ENCODE results near the gene PTPRN2.

PTPRN2 gene

DNA sequence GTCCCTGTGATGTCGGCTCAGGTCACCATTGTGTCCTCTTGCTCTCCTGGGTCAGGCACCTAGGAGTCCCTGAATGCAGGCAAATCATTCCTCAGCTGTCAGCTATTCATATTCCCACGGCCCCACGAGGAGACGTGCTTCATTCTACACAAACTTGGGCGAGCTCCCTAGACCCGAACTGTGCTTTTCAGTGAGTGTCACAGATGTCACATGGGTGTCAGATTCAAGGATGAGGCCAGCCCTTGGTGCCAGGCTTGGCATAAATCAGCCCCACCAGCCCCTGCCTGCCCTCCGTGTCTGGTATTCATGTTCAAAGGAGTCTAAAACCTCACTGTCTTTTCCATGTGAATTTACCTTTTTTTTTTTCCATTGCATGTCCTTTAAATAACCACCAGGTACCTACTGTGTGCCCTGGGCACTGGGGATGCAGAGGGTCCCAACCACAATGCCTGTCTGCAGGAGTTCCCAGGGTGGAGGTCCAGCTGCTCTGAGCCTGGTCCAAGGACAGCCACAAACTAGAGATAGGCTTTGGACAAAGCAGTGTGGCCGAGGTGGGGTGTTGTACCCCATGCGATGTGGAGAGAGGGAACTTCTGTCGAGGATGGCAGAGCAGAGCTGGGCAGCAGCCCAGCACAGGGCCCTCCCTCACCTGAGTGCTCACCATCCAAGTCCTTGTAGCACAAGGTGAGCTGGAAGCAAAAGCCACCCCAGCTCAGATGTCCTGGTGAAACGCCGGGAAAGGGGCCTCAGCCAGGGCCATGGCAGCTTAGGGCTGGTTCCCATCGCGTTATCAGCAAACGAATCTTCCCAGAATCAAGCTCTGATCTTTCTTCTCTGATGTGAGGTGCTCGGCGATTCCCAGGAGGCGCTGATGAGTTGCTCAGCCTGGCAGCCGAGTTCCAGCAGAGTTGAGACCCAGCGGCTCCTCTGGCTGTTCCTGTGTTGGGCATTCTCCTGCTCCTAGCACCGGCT lies 611.9 kb downstream of the PTPRN2 start:
- no peak for DNase-seq (ENCODE audit: low spot score)

DNA sequence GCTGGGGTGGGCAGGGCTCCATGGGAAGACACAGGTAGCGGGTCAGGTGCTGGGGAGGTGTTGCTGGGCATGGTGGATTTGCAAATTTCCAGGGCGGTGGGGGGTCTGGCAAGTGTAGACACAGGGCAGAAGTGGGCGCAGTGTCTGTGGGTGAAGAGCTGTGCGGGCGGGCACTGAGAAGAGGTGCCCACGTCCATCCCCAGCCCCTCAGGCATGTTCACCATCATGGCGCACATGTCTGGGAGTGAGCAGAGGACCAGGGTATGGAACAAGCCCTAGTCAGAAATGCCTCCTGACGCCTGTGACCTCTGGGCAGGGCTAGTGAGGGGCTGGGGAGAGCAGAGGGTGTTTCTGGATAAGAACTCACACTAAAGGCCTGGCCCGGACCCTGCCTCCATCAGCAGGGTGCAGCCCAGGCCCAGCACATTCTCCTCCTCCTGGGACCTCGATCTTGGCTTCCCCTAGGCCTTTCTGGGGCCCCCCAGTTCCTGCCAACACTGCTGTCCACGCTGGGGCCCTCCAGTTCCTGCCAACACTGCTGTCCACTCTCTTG lies 612.9 kb downstream of the PTPRN2 start:
- DNase-seq (ENCODE audit: low spot score): no peak

- DNase-seq (ENCODE audit: low spot score): no peak
Observed at GRCh38 chr7:157973971-157974677, 613.5 kb downstream of the PTPRN2 start.

- no peak for DNase-seq (ENCODE audit: low spot score)
Observed at GRCh38 chr7:157972914-157973313, 614.7 kb downstream of the PTPRN2 start.

- DNase-seq (ENCODE audit: low spot score): no peak
Observed at GRCh38 chr7:157971501-157971900, 616.1 kb downstream of the PTPRN2 start.

GRCh38 chr7:157970744-157971143 lies 616.9 kb downstream of the PTPRN2 start:
- no peak for DNase-seq (ENCODE audit: low spot score)

GRCh38 chr7:157969995-157970394 lies 617.6 kb downstream of the PTPRN2 start:
- DNase-seq (ENCODE audit: low spot score): no peak

- no peak for DNase-seq (ENCODE audit: low spot score)
Observed at GRCh38 chr7:157966490-157966889, 621.1 kb downstream of the PTPRN2 start.

DNA sequence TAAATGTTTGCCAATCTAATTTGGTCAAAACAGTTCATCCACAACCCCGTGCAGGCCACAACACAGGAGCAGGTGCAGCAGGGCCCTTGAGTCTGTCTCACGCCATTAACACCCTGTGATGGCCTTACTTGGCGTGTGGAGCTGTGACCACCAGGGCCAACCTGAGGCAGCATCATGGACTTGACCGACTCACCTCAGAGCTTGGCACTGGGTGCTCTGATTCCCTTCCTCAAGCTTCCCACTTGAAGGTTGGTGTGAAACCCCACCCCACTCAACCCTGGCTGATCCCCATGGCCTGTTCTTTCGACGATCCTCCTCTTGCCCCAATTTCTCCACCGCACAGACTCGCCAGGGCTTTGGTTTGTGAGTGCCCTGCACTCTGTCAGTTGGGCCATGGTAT lies 623.1 kb downstream of the PTPRN2 start:
- DNase-seq (ENCODE audit: low spot score): no peak

GRCh38 chr7:157964016-157964415 lies 623.6 kb downstream of the PTPRN2 start:
- DNase-seq (ENCODE audit: low spot score): no peak

GRCh38 chr7:157963526-157963925 lies 624.1 kb downstream of the PTPRN2 start:
- DNase-seq (ENCODE audit: low spot score): no peak

DNA sequence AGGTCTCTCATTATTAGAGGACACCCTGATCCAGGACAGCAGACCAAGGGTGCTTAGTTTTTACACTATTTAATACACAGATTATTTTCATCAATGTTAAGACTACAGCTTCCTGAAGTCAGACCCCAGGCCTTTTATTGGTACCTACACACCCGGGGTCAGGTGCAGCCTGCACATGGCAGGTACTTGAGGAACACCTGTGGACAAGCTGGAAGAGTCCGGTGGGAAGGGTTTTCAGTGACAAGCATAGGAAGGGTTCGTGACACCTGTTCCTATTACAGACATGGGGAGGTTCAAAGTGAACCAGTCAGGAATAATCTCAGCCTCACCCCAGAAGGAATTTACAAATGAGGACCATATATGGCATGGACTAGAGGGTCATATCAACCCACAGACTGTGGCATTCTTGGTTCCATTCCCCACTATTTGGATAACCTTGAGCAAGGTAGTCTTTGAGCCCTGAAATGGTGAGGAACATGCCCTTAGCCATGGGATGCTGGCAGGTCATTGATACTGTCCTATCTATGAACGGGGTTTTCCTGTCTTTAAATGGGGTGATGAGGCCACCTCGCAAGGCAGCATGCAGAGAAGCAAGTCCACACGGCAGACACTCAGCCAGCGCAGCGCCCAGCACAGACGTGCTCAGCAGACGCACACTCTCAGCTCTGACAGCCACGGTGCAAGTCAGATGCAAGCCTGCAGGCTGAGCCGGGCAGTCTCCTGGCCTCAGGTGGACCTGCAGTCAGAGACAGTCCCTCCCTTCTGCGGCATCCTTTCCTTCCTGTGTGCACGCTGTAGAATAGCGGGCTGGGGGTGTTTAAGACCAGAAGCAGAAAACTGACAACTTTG lies 624.9 kb downstream of the PTPRN2 start:
- DNase-seq (ENCODE audit: low spot score): no peak

- no peak for DNase-seq (ENCODE audit: low spot score)
Observed at GRCh38 chr7:157961731-157962457, 625.7 kb downstream of the PTPRN2 start.

GRCh38 chr7:157955348-157955999 lies 632.1 kb downstream of the PTPRN2 start:
- DNase-seq (ENCODE audit: low spot score): no peak

GRCh38 chr7:157954901-157955300 lies 632.7 kb downstream of the PTPRN2 start:
- no peak for DNase-seq (ENCODE audit: low spot score)

- DNase-seq (ENCODE audit: low spot score): no peak
Observed at GRCh38 chr7:157952841-157953645, 634.6 kb downstream of the PTPRN2 start.

GRCh38 chr7:157952050-157952667 lies 635.5 kb downstream of the PTPRN2 start:
- DNase-seq (ENCODE audit: low spot score): no peak

DNA sequence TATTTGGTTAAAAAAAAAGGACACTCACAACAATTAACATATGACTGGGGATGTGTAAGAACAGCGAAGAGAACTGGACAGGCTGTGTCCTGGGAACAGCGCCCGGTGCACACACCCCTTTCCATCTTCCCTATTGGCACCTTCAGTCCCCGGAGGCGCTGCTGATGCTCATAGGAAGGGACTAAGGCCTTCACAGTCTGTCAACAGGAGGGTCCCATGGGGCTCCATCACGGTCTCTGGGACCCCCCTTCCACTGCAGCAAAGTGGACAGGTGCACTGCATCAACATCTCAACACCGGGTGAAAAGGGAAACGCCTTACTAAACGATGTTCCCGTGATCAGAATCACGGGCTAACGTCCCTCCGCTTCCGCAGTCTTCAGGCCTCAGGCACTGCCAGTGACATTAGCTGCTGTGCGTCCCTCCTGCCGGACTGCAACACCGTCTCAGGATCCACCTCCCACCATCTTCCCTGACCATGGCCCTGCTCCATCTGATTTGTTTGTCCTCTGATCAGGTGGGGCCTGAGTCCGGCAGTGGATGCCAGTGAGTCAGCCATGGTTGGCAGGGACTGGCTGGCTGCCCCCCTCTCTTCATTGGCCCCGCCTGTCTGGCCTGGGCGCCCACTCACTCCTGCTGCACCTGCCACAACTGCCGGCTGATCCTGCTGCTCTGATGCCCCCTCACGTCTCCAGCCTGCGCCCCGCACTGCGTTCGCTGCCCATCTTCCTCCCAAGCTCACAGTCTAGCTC lies 636.1 kb downstream of the PTPRN2 start:
- DNase-seq (ENCODE audit: low spot score): no peak

- DNase-seq (ENCODE audit: low spot score): no peak
Observed at GRCh38 chr7:157949711-157950110, 637.9 kb downstream of the PTPRN2 start.
